ENCODE data around the gene GABBR2. TPM values are rescaled to one million over a fixed set of nuclear protein-coding genes. Genes with fewer than 3 reads are reported as not detected.

Gene GABBR2
- polyA plus RNA-seq, 1 of the 3 experiments (the other 2 are of a cell fraction): not detected

- CTCF ChIA-PET: no interaction called here
- no peak for TF ChIP-seq RCOR1 (IDR thresholded peaks at IDR 0.05; ENCODE audit: low read length)
- no peak for TF ChIP-seq TAF1 (IDR thresholded peaks at IDR 0.05; ENCODE audit: borderline replicate concordance, low read depth, low read length)
- no peak for TF ChIP-seq JUND (IDR thresholded peaks at IDR 0.05)
- TF ChIP-seq IRF3 (IDR thresholded peaks at IDR 0.05; ENCODE audit: low read depth, low read length): no peak
- TF ChIP-seq EZH2phosphoT487 (IDR thresholded peaks at IDR 0.05; ENCODE audit: borderline replicate concordance, low read depth): no peak
- no peak for TF ChIP-seq TEAD4 (IDR thresholded peaks at IDR 0.05; ENCODE audit: borderline replicate concordance, insufficient read depth)
- TF ChIP-seq RXRA (IDR thresholded peaks at IDR 0.05; ENCODE audit: borderline replicate concordance, low read depth): no peak
- no peak for TF ChIP-seq FOSL2 (IDR thresholded peaks at IDR 0.05; ENCODE audit: borderline replicate concordance, low read depth)
- TF ChIP-seq ELF1 (IDR thresholded peaks at IDR 0.05): no peak
- no peak for TF ChIP-seq CHD2 (IDR thresholded peaks at IDR 0.05; ENCODE audit: low read length, partially characterized antibody)
- no peak for TF ChIP-seq SMC3 (IDR thresholded peaks at IDR 0.05; ENCODE audit: low read depth, low read length)
- TF ChIP-seq MEF2A (IDR thresholded peaks at IDR 0.05; ENCODE audit: borderline replicate concordance, low read depth): no peak
- no peak for TF ChIP-seq USF1 (IDR thresholded peaks at IDR 0.05; ENCODE audit: borderline replicate concordance, low read depth)
- no peak for TF ChIP-seq RFX5 (IDR thresholded peaks at IDR 0.05; ENCODE audit: low read length)
- H3K4me2 ChIP-seq: no peak overlapping the region
Measured at GRCh38 chr9:98577446-98577845, 131.3 kb downstream of the GABBR2 start.

GRCh38 chr9:98576859-98577258 is 131.9 kb downstream of the GABBR2 start:
- WGBS (ENCODE audit: low lambda C conversion rate): 16% methylated on average over 3 of the region's 3 CpGs
- H3K4me2 ChIP-seq: no peak overlapping the region
- H3K4me3 ChIP-seq (ENCODE audit: low read depth in 2 of 2, low read length in 1 of 2): no peak overlapping the region
- no peak for DNase-seq
- H3K36me3 ChIP-seq (replicated peaks in 1 of 2; ENCODE audit: control insufficient read depth in 1 of 2, insufficient read depth in 2 of 2, low read length in 1 of 2): no peaks in the 10 kb centered on the region
- H3K9me3 ChIP-seq: no peaks in the 10 kb centered on the region
- POLR2A ChIA-PET: no interaction called here
- no peaks in the 10 kb centered on the region for H3K4me1 ChIP-seq (ENCODE audit: control insufficient read depth in 1 of 2, insufficient read depth in 2 of 2, low read depth in 1 of 2, low read length in 1 of 2)
- no peaks in the 10 kb centered on the region for H4K20me1 ChIP-seq (ENCODE audit: insufficient read depth)
- H3K9ac ChIP-seq: no peak overlapping the region
- CTCF ChIA-PET: interaction anchor here (0.9 to 1.2 kb wide), 2 partner anchors 10 to 60 kb away, joined by 3 read pairs; no protein-coding TSS in a partner anchor
- H3K27me3 ChIP-seq (ENCODE audit: insufficient read depth): peaks cover 13% of the 10 kb centered on the region; the same call in 1 of the 2 replicates
- no peaks in the 10 kb centered on the region for H3F3A ChIP-seq (replicated peaks; ENCODE audit: insufficient read depth)
- no peaks in the 10 kb centered on the region for H3K79me2 ChIP-seq (ENCODE audit: insufficient read depth)
- H3K9me2 ChIP-seq: no peaks in the 10 kb centered on the region
- no peak overlapping the region for H2AFZ ChIP-seq (ENCODE audit: low read depth)
- H3K27ac ChIP-seq (ENCODE audit: low read depth in 2 of 2, low read length in 1 of 2): no peak overlapping the region
- TF ChIP-seq MXI1 (IDR thresholded peaks at IDR 0.05; ENCODE audit: low read depth, low read length): no peak
- TF ChIP-seq SIN3A (IDR thresholded peaks at IDR 0.05; ENCODE audit: borderline replicate concordance, low read depth, low read length): no peak
- TF ChIP-seq, protein P1, sequence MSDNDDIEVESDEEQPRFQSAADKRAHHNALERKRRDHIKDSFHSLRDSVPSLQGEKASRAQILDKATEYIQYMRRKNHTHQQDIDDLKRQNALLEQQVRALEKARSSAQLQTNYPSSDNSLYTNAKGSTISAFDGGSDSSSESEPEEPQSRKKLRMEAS (IDR thresholded peaks at IDR 0.05; ENCODE audit: low read depth): no peak
- no peak for TF ChIP-seq RFX5 (IDR thresholded peaks at IDR 0.05; ENCODE audit: low read length)
- TF ChIP-seq NFIC (IDR thresholded peaks at IDR 0.05; ENCODE audit: borderline replicate concordance): no peak
- TF ChIP-seq RCOR1 (IDR thresholded peaks at IDR 0.05; ENCODE audit: low read length): no peak
- no peak for TF ChIP-seq FOSL2 (IDR thresholded peaks at IDR 0.05; ENCODE audit: borderline replicate concordance, low read depth)
- TF ChIP-seq, protein P2, sequence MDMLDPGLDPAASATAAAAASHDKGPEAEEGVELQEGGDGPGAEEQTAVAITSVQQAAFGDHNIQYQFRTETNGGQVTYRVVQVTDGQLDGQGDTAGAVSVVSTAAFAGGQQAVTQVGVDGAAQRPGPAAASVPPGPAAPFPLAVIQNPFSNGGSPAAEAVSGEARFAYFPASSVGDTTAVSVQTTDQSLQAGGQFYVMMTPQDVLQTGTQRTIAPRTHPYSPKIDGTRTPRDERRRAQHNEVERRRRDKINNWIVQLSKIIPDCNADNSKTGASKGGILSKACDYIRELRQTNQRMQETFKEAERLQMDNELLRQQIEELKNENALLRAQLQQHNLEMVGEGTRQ (IDR thresholded peaks at IDR 0.05; ENCODE audit: borderline replicate concordance, low read depth, low read length): no peak
- TF ChIP-seq RXRA (IDR thresholded peaks at IDR 0.05; ENCODE audit: borderline replicate concordance, low read depth): no peak
- no peak for TF ChIP-seq CTCF (IDR thresholded peaks at IDR 0.05)
- TF ChIP-seq ELF1 (IDR thresholded peaks at IDR 0.05): no peak
- no peak for TF ChIP-seq POLR2AphosphoS5 (IDR thresholded peaks at IDR 0.05; ENCODE audit: low read depth, low read length)
- TF ChIP-seq NRF1 (IDR thresholded peaks at IDR 0.05; ENCODE audit: low read depth, low read length): no peak
- TF ChIP-seq EZH2phosphoT487 (IDR thresholded peaks at IDR 0.05; ENCODE audit: borderline replicate concordance, low read depth): no peak
- no peak for TF ChIP-seq TEAD4 (IDR thresholded peaks at IDR 0.05; ENCODE audit: borderline replicate concordance, insufficient read depth)

More at GRCh38 chr9:98577446-98577845, 131.3 kb downstream of the GABBR2 start:
- DNase-seq: no peak
- Histone ChIP-seq H3K4me3 (ENCODE audit: low read depth in 2 of 2, low read length in 1 of 2) (no peak overlapping the region), H4K20me1 (ENCODE audit: insufficient read depth) (no peaks in the 10 kb centered on the region), H3K27me3 (ENCODE audit: insufficient read depth) (peaks cover 13% of the 10 kb centered on the region; the same call in 1 of the 2 replicates), H3K79me2 (ENCODE audit: insufficient read depth) (no peaks in the 10 kb centered on the region), H3K36me3 (replicated peaks in 1 of 2; ENCODE audit: control insufficient read depth in 1 of 2, insufficient read depth in 2 of 2, low read length in 1 of 2) (no peaks in the 10 kb centered on the region), H3K4me1 (ENCODE audit: control insufficient read depth in 1 of 2, insufficient read depth in 2 of 2, low read depth in 1 of 2, low read length in 1 of 2) (no peaks in the 10 kb centered on the region), H3K9ac (no peak overlapping the region), H2AFZ (ENCODE audit: low read depth) (no peak overlapping the region), H3F3A (replicated peaks; ENCODE audit: insufficient read depth) (no peaks in the 10 kb centered on the region), H3K9me3 (no peaks in the 10 kb centered on the region), H3K27ac (ENCODE audit: low read depth in 2 of 2, low read length in 1 of 2) (no peak overlapping the region), H3K9me2 (no peaks in the 10 kb centered on the region)
- 47% methylated on average over 3 of the region's 3 CpGs for WGBS (ENCODE audit: low lambda C conversion rate)
- POLR2A ChIA-PET: no interaction called here
